Measurements from ENCODE around the gene C6orf141. TPM values are rescaled to one million over a fixed set of nuclear protein-coding genes. Genes with fewer than 3 reads are reported as not detected.

Gene C6orf141
- total and polyA plus RNA-seq, 2 donors = 0.38 to 5.1 TPM

- no peaks in the 10 kb centered on the region for H3K27me3 ChIP-seq (ENCODE audit: control insufficient read depth in 2 of 2, insufficient read depth in 1 of 2, low read length in 1 of 2)
- H3K4me1 ChIP-seq (ENCODE audit: control insufficient read depth in 2 of 2, insufficient read depth in 2 of 2, low read length in 2 of 2) = no peaks in the 10 kb centered on the region
- no peak overlapping the region for H3K27ac ChIP-seq (ENCODE audit: low read depth in 1 of 2, low read length in 1 of 2)
- WGBS = 5% methylated on average over 3 of the region's 3 CpGs
- peak in 7 of 9 donors; percentile 12 to 73 (median 32) for DNase-seq (ENCODE audit: low read depth in 6 of 9, low spot score in 9 of 9)
- H3K9me3 ChIP-seq (ENCODE audit: control insufficient read depth in 2 of 2, insufficient read depth in 1 of 2, low read length in 1 of 2) = no peaks in the 10 kb centered on the region
- no peak overlapping the region for H3K4me3 ChIP-seq (ENCODE audit: low read length in 2 of 2)
- H3K36me3 ChIP-seq (ENCODE audit: control insufficient read depth in 2 of 2, insufficient read depth in 2 of 2, low read length in 1 of 2) = no peaks in the 10 kb centered on the region
Observed at GRCh38 chr6:49531774-49532569, 18.5 kb upstream of the C6orf141 start.

- WGBS = 94% methylated on average over 5 of the region's 5 CpGs
- no peaks in the 10 kb centered on the region for H3K9me3 ChIP-seq (ENCODE audit: control insufficient read depth in 2 of 2, insufficient read depth in 1 of 2, low read length in 1 of 2)
- no peaks in the 10 kb centered on the region for H3K36me3 ChIP-seq (ENCODE audit: control insufficient read depth in 2 of 2, insufficient read depth in 2 of 2, low read length in 1 of 2)
- no peak for DNase-seq (ENCODE audit: low read depth in 6 of 9, low spot score in 9 of 9)
- H3K4me1 ChIP-seq (ENCODE audit: control insufficient read depth in 2 of 2, insufficient read depth in 2 of 2, low read length in 2 of 2) = no peaks in the 10 kb centered on the region
- H3K4me3 ChIP-seq (ENCODE audit: low read length in 2 of 2) = no peak overlapping the region
- no peaks in the 10 kb centered on the region for H3K27me3 ChIP-seq (ENCODE audit: control insufficient read depth in 2 of 2, insufficient read depth in 1 of 2, low read length in 1 of 2)
- H3K27ac ChIP-seq (ENCODE audit: low read depth in 1 of 2, low read length in 1 of 2) = no peak overlapping the region
Observed at GRCh38 chr6:49535795-49536194, 14.7 kb upstream of the C6orf141 start.

- Histone ChIP-seq H3K27me3 (ENCODE audit: control insufficient read depth in 2 of 2, insufficient read depth in 1 of 2, low read length in 1 of 2) (no peaks in the 10 kb centered on the region), H3K4me1 (ENCODE audit: control insufficient read depth in 2 of 2, insufficient read depth in 2 of 2, low read length in 2 of 2) (no peaks in the 10 kb centered on the region), H3K9me3 (ENCODE audit: control insufficient read depth in 2 of 2, insufficient read depth in 1 of 2, low read length in 1 of 2) (no peaks in the 10 kb centered on the region), H3K27ac (ENCODE audit: low read depth in 1 of 2, low read length in 1 of 2) (no peak overlapping the region), H3K36me3 (ENCODE audit: control insufficient read depth in 2 of 2, insufficient read depth in 2 of 2, low read length in 1 of 2) (no peaks in the 10 kb centered on the region), H3K4me3 (ENCODE audit: low read length in 2 of 2) (no peak overlapping the region)
- no peak for DNase-seq (ENCODE audit: low read depth in 6 of 9, low spot score in 9 of 9)
- 98% methylated on average over 3 of the region's 3 CpGs for WGBS
Observed at GRCh38 chr6:49539102-49539501, 11.4 kb upstream of the C6orf141 start.

GRCh38 chr6:49540614-49541013 is 9.9 kb upstream of the C6orf141 start:
- no peaks in the 10 kb centered on the region for H3K4me1 ChIP-seq (ENCODE audit: control insufficient read depth in 2 of 2, insufficient read depth in 2 of 2, low read length in 2 of 2)
- no peaks in the 10 kb centered on the region for H3K9me3 ChIP-seq (ENCODE audit: control insufficient read depth in 2 of 2, insufficient read depth in 1 of 2, low read length in 1 of 2)
- H3K4me3 ChIP-seq (ENCODE audit: low read length in 2 of 2) = no peak overlapping the region
- no peak overlapping the region for H3K27ac ChIP-seq (ENCODE audit: low read depth in 1 of 2, low read length in 1 of 2)
- no peaks in the 10 kb centered on the region for H3K36me3 ChIP-seq (ENCODE audit: control insufficient read depth in 2 of 2, insufficient read depth in 2 of 2, low read length in 1 of 2)
- no peaks in the 10 kb centered on the region for H3K27me3 ChIP-seq (ENCODE audit: control insufficient read depth in 2 of 2, insufficient read depth in 1 of 2, low read length in 1 of 2)
- no peak for DNase-seq (ENCODE audit: low read depth in 6 of 9, low spot score in 9 of 9)

- H3K27ac ChIP-seq (ENCODE audit: low read depth in 1 of 2, low read length in 1 of 2) = no peak overlapping the region
- 97% methylated on average over 1 of the region's 1 CpG for WGBS
- H3K4me1 ChIP-seq (ENCODE audit: control insufficient read depth in 2 of 2, insufficient read depth in 2 of 2, low read length in 2 of 2) = no peaks in the 10 kb centered on the region
- no peak for DNase-seq (ENCODE audit: low read depth in 6 of 9, low spot score in 9 of 9)
- no peaks in the 10 kb centered on the region for H3K27me3 ChIP-seq (ENCODE audit: control insufficient read depth in 2 of 2, insufficient read depth in 1 of 2, low read length in 1 of 2)
- H3K4me3 ChIP-seq (ENCODE audit: low read length in 2 of 2) = no peak overlapping the region
- H3K36me3 ChIP-seq (ENCODE audit: control insufficient read depth in 2 of 2, insufficient read depth in 2 of 2, low read length in 1 of 2) = no peaks in the 10 kb centered on the region
- no peaks in the 10 kb centered on the region for H3K9me3 ChIP-seq (ENCODE audit: control insufficient read depth in 2 of 2, insufficient read depth in 1 of 2, low read length in 1 of 2)
Observed at GRCh38 chr6:49541210-49541724, 9.2 kb upstream of the C6orf141 start.

- 94% methylated on average over 3 of the region's 3 CpGs for WGBS
- Histone ChIP-seq H3K4me3 (ENCODE audit: low read length in 2 of 2) (no peak overlapping the region), H3K4me1 (ENCODE audit: control insufficient read depth in 2 of 2, insufficient read depth in 2 of 2, low read length in 2 of 2) (no peaks in the 10 kb centered on the region), H3K36me3 (ENCODE audit: control insufficient read depth in 2 of 2, insufficient read depth in 2 of 2, low read length in 1 of 2) (no peaks in the 10 kb centered on the region), H3K27me3 (ENCODE audit: control insufficient read depth in 2 of 2, insufficient read depth in 1 of 2, low read length in 1 of 2) (no peaks in the 10 kb centered on the region), H3K9me3 (ENCODE audit: control insufficient read depth in 2 of 2, insufficient read depth in 1 of 2, low read length in 1 of 2) (no peaks in the 10 kb centered on the region), H3K27ac (ENCODE audit: low read depth in 1 of 2, low read length in 1 of 2) (no peak overlapping the region)
- DNase-seq (ENCODE audit: low read depth in 6 of 9, low spot score in 9 of 9) = no peak
Observed at GRCh38 chr6:49541936-49542335, 8.5 kb upstream of the C6orf141 start.

- no peak for DNase-seq (ENCODE audit: low read depth in 6 of 9, low spot score in 9 of 9)
- no peak overlapping the region for H3K4me3 ChIP-seq (ENCODE audit: low read length in 2 of 2)
- H3K36me3 ChIP-seq (ENCODE audit: control insufficient read depth in 2 of 2, insufficient read depth in 2 of 2, low read length in 1 of 2) = no peaks in the 10 kb centered on the region
- H3K27me3 ChIP-seq (ENCODE audit: control insufficient read depth in 2 of 2, insufficient read depth in 1 of 2, low read length in 1 of 2) = no peaks in the 10 kb centered on the region
- WGBS = 93% methylated on average over 7 of the region's 7 CpGs
- no peaks in the 10 kb centered on the region for H3K4me1 ChIP-seq (ENCODE audit: control insufficient read depth in 2 of 2, insufficient read depth in 2 of 2, low read length in 2 of 2)
- H3K27ac ChIP-seq (ENCODE audit: low read depth in 1 of 2, low read length in 1 of 2) = no peak overlapping the region
- no peaks in the 10 kb centered on the region for H3K9me3 ChIP-seq (ENCODE audit: control insufficient read depth in 2 of 2, insufficient read depth in 1 of 2, low read length in 1 of 2)
Observed at GRCh38 chr6:49543087-49543858, 7.2 kb upstream of the C6orf141 start.

- no peak overlapping the region for H3K4me3 ChIP-seq (ENCODE audit: low read length in 2 of 2)
- no peaks in the 10 kb centered on the region for H3K9me3 ChIP-seq (ENCODE audit: control insufficient read depth in 2 of 2, insufficient read depth in 1 of 2, low read length in 1 of 2)
- peaks cover 4 to 13% of the 10 kb centered on the region in 2 donors for H3K4me1 ChIP-seq (ENCODE audit: control insufficient read depth in 2 of 2, insufficient read depth in 2 of 2, low read length in 2 of 2)
- no peaks in the 10 kb centered on the region for H3K36me3 ChIP-seq (ENCODE audit: control insufficient read depth in 2 of 2, insufficient read depth in 2 of 2, low read length in 1 of 2)
- no peak for DNase-seq (ENCODE audit: low read depth in 6 of 9, low spot score in 9 of 9)
- H3K27me3 ChIP-seq (ENCODE audit: control insufficient read depth in 2 of 2, insufficient read depth in 1 of 2, low read length in 1 of 2) = peaks cover 9 to 24% of the 10 kb centered on the region in 2 donors
- 94% methylated on average over 1 of the region's 1 CpG for WGBS
- no peak overlapping the region for H3K27ac ChIP-seq (ENCODE audit: low read depth in 1 of 2, low read length in 1 of 2)
Observed at GRCh38 chr6:49546331-49546730, 4.1 kb upstream of the C6orf141 start.

- Histone ChIP-seq H3K4me1 (ENCODE audit: control insufficient read depth in 2 of 2, insufficient read depth in 2 of 2, low read length in 2 of 2) (peaks cover 4 to 15% of the 10 kb centered on the region in 2 donors), H3K27ac (ENCODE audit: low read depth in 1 of 2, low read length in 1 of 2) (no peak overlapping the region), H3K4me3 (ENCODE audit: low read length in 2 of 2) (no peak overlapping the region), H3K27me3 (ENCODE audit: control insufficient read depth in 2 of 2, insufficient read depth in 1 of 2, low read length in 1 of 2) (peaks cover 9 to 29% of the 10 kb centered on the region in 2 donors), H3K36me3 (ENCODE audit: control insufficient read depth in 2 of 2, insufficient read depth in 2 of 2, low read length in 1 of 2) (no peaks in the 10 kb centered on the region), H3K9me3 (ENCODE audit: control insufficient read depth in 2 of 2, insufficient read depth in 1 of 2, low read length in 1 of 2) (no peaks in the 10 kb centered on the region)
- DNase-seq (ENCODE audit: low read depth in 6 of 9, low spot score in 9 of 9) = no peak
- WGBS = 95% methylated on average over 5 of the region's 5 CpGs
Observed at GRCh38 chr6:49548613-49549304, 1.7 kb upstream of the C6orf141 start.
